CD4-positive, alpha-beta T cell treated with Interferon alpha-2 for 1 hour (primary cell): ENCODE measurements around the gene TPSAB1.

Experiments
- DNase-seq, 2 donors: peaks; one replicate each; pipeline ENCODE4 v3.0.0-alpha.2; 2020 to 2022

The TPSAB1 gene

GRCh38 chr16:1288813-1289476, 48.4 kb downstream of the TPSAB1 start:
- DNase-seq: no peak

GRCh38 chr16:1289477-1289866, 49.0 kb downstream of the TPSAB1 start:
- no peak for DNase-seq

- DNase-seq: no peak
These were observed 49.6 kb downstream of the TPSAB1 start for GRCh38 chr16:1290063-1290501.

- DNase-seq: no peak
These were observed 50.5 kb downstream of the TPSAB1 start for GRCh38 chr16:1290860-1291575.

- DNase-seq: no peak
These were observed 51.1 kb downstream of the TPSAB1 start for GRCh38 chr16:1291576-1291974.
